ENCODE measurements around the gene SBNO2.

DNA sequence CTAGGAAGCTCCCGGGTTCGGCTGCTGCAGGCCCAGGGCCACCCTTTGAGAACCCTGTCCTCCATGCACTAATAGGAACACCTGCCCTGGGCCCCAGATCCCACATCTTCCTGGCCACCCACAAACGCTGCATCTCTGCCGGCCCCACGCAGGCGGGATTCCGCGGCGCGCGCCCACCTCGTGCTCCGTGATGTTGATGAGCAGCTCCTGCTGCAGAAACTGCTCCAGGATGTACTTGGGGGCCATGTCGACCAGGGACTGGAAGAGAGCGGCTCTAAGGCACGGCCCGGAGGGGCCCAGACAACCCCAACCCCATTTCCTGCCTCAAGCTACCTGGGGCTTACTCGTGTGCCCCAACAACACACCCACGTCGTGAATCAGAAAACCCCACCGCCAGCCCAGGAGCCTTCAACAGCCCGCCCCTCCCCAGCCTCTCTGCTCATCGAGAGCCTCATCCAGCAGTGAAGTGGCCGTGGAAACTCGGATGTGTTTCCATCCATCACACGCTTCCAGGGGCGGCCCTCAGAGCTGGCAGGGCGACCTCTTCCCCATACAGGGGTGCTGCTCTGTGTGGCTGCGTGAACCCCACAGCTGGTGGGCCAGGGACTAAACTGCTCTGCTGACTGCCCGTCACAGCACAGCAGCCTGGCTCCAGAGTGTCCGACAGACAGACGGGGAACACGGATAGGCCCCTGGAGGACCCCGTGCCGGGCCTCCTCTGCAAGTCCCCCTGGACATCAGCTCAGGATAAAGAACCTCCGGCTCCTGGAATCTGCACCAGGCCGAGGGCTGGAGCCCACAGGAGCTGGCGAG lies 83.1 kb downstream of the SBNO2 start:
- TF ChIP-seq, protein P1, sequence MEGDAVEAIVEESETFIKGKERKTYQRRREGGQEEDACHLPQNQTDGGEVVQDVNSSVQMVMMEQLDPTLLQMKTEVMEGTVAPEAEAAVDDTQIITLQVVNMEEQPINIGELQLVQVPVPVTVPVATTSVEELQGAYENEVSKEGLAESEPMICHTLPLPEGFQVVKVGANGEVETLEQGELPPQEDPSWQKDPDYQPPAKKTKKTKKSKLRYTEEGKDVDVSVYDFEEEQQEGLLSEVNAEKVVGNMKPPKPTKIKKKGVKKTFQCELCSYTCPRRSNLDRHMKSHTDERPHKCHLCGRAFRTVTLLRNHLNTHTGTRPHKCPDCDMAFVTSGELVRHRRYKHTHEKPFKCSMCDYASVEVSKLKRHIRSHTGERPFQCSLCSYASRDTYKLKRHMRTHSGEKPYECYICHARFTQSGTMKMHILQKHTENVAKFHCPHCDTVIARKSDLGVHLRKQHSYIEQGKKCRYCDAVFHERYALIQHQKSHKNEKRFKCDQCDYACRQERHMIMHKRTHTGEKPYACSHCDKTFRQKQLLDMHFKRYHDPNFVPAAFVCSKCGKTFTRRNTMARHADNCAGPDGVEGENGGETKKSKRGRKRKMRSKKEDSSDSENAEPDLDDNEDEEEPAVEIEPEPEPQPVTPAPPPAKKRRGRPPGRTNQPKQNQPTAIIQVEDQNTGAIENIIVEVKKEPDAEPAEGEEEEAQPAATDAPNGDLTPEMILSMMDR (IDR thresholded peaks at IDR 0.05; ENCODE audit: extremely low read depth in 1 of 2, insufficient read depth in 1 of 2, low read depth in 1 of 2, low read length in 2 of 2), result no peak
- TF ChIP-seq POLR2A (IDR thresholded peaks at IDR 0.05; ENCODE audit: low read depth, low read length), result no peak
- no peak for TF ChIP-seq EZH2 (IDR thresholded peaks at IDR 0.05; ENCODE audit: borderline replicate concordance, low read depth, low read length, severe bottlenecking)
- TF ChIP-seq POLR2AphosphoS5 (IDR thresholded peaks at IDR 0.05; ENCODE audit: insufficient read depth, low read depth, low read length), result no peak
- TF ChIP-seq, protein P2, sequence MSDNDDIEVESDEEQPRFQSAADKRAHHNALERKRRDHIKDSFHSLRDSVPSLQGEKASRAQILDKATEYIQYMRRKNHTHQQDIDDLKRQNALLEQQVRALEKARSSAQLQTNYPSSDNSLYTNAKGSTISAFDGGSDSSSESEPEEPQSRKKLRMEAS (IDR thresholded peaks at IDR 0.05; ENCODE audit: insufficient read depth, insufficient read length), result no peak
- no peak for TF ChIP-seq MYC (IDR thresholded peaks at IDR 0.05; ENCODE audit: low read depth, low read length)
- no peak for TF ChIP-seq JUN (IDR thresholded peaks at IDR 0.05; ENCODE audit: borderline replicate concordance, insufficient read depth, insufficient read length, low read depth)

All from endothelial cell of umbilical vein (primary cell).